Mammary epithelial cell (primary cell): ENCODE data around the gene DNAJC17.

Experiments used
- EZH2 ChIP-seq: IDR thresholded peaks from 2 replicates; pipeline ENCODE4 v1.6.1; 2012; ENCODE audit warnings: low read length, inconsistent platforms, borderline replicate concordance
- TF ChIP-seq, protein P1 (sequence below), 2 donors: IDR thresholded peaks in 1 of 2; conservative IDR thresholded peaks in 1 of 2; 2 replicates each; pipeline ENCODE4 v1.5.1; 2011 to 2012; ENCODE audit warnings: inconsistent platforms in 2 of 2, low read length in 2 of 2, mild to moderate bottlenecking in 2 of 2, control low read depth in 1 of 2, low read depth in 1 of 2; ENCODE audit not compliant: insufficient read depth in 1 of 2; ENCODE audit errors: extremely low read depth in 1 of 2

DNA sequence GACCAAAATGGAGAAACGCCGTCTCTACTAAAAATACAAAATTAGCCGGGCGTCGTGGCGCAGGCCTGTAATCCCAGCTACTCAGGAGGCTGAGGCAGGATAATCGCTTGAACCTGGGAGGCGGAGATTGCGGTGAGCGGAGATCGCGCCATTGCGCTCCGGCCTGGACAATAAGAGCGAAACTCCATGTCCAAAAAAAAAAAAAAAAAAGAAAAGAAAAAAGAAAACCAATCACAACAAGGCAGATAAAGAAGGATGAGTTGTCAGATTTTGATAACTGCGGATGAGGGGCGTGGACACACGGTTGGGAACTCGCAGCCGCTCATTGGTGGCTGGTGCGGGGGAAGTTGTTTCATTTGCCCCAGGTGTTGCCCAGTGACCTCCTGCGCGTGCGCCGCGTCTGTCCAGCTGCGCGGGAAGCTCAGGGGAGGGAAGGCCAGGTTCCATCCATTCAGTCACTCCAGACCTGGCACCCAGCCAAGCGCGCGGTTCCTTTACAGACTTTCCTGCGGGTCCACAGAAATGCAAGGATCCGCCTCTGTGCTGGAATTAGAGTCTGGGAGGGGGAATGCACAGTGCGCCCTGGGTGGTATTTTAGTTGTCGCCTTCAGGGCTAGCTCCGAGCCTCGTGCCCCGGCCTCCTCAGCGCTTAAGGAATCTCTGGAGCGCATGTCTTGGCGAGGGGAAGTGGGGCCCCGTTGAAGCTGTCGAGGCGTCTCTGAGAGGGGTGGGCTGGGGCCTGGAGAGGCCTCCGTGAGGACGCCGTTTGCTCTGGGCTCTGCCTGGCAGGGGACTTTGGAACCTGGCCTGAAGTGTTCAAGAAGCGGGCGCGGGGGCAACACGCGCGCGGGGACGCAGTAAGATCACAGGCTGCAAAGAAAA lies 44.1 kb downstream of the DNAJC17 start:
- TF ChIP-seq, protein P1, sequence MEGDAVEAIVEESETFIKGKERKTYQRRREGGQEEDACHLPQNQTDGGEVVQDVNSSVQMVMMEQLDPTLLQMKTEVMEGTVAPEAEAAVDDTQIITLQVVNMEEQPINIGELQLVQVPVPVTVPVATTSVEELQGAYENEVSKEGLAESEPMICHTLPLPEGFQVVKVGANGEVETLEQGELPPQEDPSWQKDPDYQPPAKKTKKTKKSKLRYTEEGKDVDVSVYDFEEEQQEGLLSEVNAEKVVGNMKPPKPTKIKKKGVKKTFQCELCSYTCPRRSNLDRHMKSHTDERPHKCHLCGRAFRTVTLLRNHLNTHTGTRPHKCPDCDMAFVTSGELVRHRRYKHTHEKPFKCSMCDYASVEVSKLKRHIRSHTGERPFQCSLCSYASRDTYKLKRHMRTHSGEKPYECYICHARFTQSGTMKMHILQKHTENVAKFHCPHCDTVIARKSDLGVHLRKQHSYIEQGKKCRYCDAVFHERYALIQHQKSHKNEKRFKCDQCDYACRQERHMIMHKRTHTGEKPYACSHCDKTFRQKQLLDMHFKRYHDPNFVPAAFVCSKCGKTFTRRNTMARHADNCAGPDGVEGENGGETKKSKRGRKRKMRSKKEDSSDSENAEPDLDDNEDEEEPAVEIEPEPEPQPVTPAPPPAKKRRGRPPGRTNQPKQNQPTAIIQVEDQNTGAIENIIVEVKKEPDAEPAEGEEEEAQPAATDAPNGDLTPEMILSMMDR (conservative IDR thresholded peaks at IDR 0.05 in 1 of 2, IDR thresholded peaks at IDR 0.05 in 1 of 2; ENCODE audit: extremely low read depth in 1 of 2, insufficient read depth in 1 of 2, low read depth in 1 of 2, low read length in 2 of 2): no peak
- TF ChIP-seq EZH2: no peak
